H9 (cell line): ENCODE data around the gene MYLK4. TPM values are rescaled to one million over a fixed set of nuclear protein-coding genes. Genes with fewer than 3 reads are reported as not detected.

Experiments
- DNase-seq: peaks from one replicate; pipeline ENCODE4 v3.0.0-alpha.2; 2017
- H2AFZ ChIP-seq: one replicate; pipeline ENCODE4 v1.6.1; 2013; ENCODE audit warnings: mild to moderate bottlenecking, low read length, control low read depth, moderate library complexity
- H2AK5ac ChIP-seq: 2 replicates; pipeline ENCODE4 v1.6.1; 2013; ENCODE audit warnings: low read length, control low read depth, mixed read lengths; ENCODE audit not compliant: insufficient read length
- H2BK120ac ChIP-seq: one replicate; pipeline ENCODE4 v1.6.1; 2013; ENCODE audit warnings: low read depth, mild to moderate bottlenecking, low read length, control low read depth, inconsistent platforms; ENCODE audit not compliant: poor library complexity, severe bottlenecking
- H2BK12ac ChIP-seq: 2 replicates; pipeline ENCODE4 v1.6.1; 2013; ENCODE audit warnings: low read length, control low read depth, mixed read lengths, low read depth; ENCODE audit not compliant: insufficient read length
- H2BK15ac ChIP-seq: 2 replicates; pipeline ENCODE4 v1.6.1; 2013; ENCODE audit warnings: low read depth, low read length, control low read depth
- H2BK20ac ChIP-seq: one replicate; pipeline ENCODE4 v1.6.1; 2013; ENCODE audit warnings: low read depth, mild to moderate bottlenecking, low read length, control low read depth, inconsistent platforms; ENCODE audit not compliant: poor library complexity, severe bottlenecking
- H2BK5ac ChIP-seq: 2 replicates; pipeline ENCODE4 v1.6.1; 2013; ENCODE audit warnings: low read length, control low read depth, mixed read lengths; ENCODE audit not compliant: insufficient read length
- H3K14ac ChIP-seq: 2 replicates; pipeline ENCODE4 v1.6.1; 2013; ENCODE audit warnings: low read length, control low read depth; ENCODE audit not compliant: insufficient read depth
- H3K18ac ChIP-seq: 2 replicates; pipeline ENCODE4 v1.6.1; 2013; ENCODE audit warnings: low read depth, mild to moderate bottlenecking, mixed read lengths, low read length, control low read depth; ENCODE audit not compliant: insufficient read length
- H3K23ac ChIP-seq: 2 replicates; pipeline ENCODE4 v1.6.1; 2013; ENCODE audit warnings: low read length, control low read depth, mixed read lengths, low read depth; ENCODE audit not compliant: insufficient read length
- H3K23me2 ChIP-seq: 2 replicates; pipeline ENCODE4 v1.6.1; 2013; ENCODE audit warnings: low read depth, mild to moderate bottlenecking, mixed read lengths, low read length, control low read depth; ENCODE audit not compliant: insufficient read length, poor library complexity, severe bottlenecking
- H3K27ac ChIP-seq: 2 replicates; pipeline ENCODE4 v1.5.1; 2013; ENCODE audit warnings: low read length, control low read depth, mixed read lengths, low read depth; ENCODE audit not compliant: insufficient read length
- H3K27me3 ChIP-seq: 2 replicates; pipeline ENCODE4 v1.6.1; 2013; ENCODE audit warnings: low read length, control low read depth, inconsistent platforms; ENCODE audit not compliant: insufficient read depth
- H3K4ac ChIP-seq: 2 replicates; pipeline ENCODE4 v1.6.1; 2013; ENCODE audit warnings: low read depth, mild to moderate bottlenecking, control low read depth, inconsistent platforms, low read length, moderate library complexity
- H3K4me1 ChIP-seq: 2 replicates; pipeline ENCODE4 v1.6.1; 2013; ENCODE audit warnings: low read length, control low read depth, inconsistent platforms; ENCODE audit not compliant: insufficient read depth
- H3K4me2 ChIP-seq: 2 replicates; pipeline ENCODE4 v1.6.1; 2013; ENCODE audit warnings: low read length, control low read depth, mixed read lengths; ENCODE audit not compliant: insufficient read length, insufficient read depth
- H3K56ac ChIP-seq: 2 replicates; pipeline ENCODE4 v1.6.1; 2013; ENCODE audit warnings: low read depth, mild to moderate bottlenecking, mixed read lengths, low read length, control low read depth; ENCODE audit not compliant: insufficient read length
- H3K79me1 ChIP-seq: 2 replicates; pipeline ENCODE4 v1.6.1; 2013; ENCODE audit warnings: low read depth, mild to moderate bottlenecking, moderate library complexity, low read length, control low read depth, inconsistent platforms; ENCODE audit not compliant: insufficient read depth, poor library complexity, severe bottlenecking
- H3K79me2 ChIP-seq: 2 replicates; pipeline ENCODE4 v1.6.1; 2013; ENCODE audit warnings: low read length, control low read depth, inconsistent platforms; ENCODE audit not compliant: insufficient read depth
- H3K9ac ChIP-seq: 2 replicates; pipeline ENCODE4 v1.6.1; 2013; ENCODE audit warnings: low read length, control low read depth, mixed read lengths; ENCODE audit not compliant: insufficient read length; ENCODE audit errors: extremely low read depth
- H3K9me3 ChIP-seq: one replicate; pipeline ENCODE4 v1.6.1; 2013; ENCODE audit warnings: low read depth, low read length, inconsistent platforms; ENCODE audit not compliant: control insufficient read depth
- H3T11ph ChIP-seq: one replicate; pipeline ENCODE4 v1.6.1; 2013; ENCODE audit warnings: mild to moderate bottlenecking, low read length, control low read depth, inconsistent platforms
- H4K20me1 ChIP-seq: one replicate; pipeline ENCODE4 v1.6.1; 2013; ENCODE audit not compliant: control insufficient read depth, insufficient read length, insufficient read depth
- H4K5ac ChIP-seq: 2 replicates; pipeline ENCODE4 v1.6.1; 2013; ENCODE audit warnings: low read depth, mild to moderate bottlenecking, mixed read lengths, low read length, control low read depth; ENCODE audit not compliant: insufficient read length
- H4K8ac ChIP-seq: replicated peaks from 2 replicates; pipeline ENCODE4 v1.6.1; 2013; ENCODE audit warnings: low read length, control low read depth, mixed read lengths, low read depth; ENCODE audit not compliant: insufficient read length
- H4K91ac ChIP-seq: 2 replicates; pipeline ENCODE4 v1.6.1; 2013; ENCODE audit warnings: low read depth, mild to moderate bottlenecking, moderate library complexity, mixed read lengths, low read length, control low read depth; ENCODE audit not compliant: insufficient read length
- H3K27ac Mint-ChIP-seq, 3 experiments: 2 replicates in 2 of 3; 3 replicates in 1 of 3; pipeline ENCODE4 v1.8.0; 2020 to 2021; ENCODE audit warnings: mixed read lengths in 3 of 3, mild to moderate bottlenecking in 1 of 3, moderate library complexity in 1 of 3
- H3K27me3 Mint-ChIP-seq: 2 replicates; pipeline ENCODE4 v1.8.0; 2021; ENCODE audit warnings: low read depth, mild to moderate bottlenecking, moderate library complexity, mixed read lengths
- H3K36me3 Mint-ChIP-seq, 3 experiments: 2 replicates in 2 of 3; 3 replicates in 1 of 3; pipeline ENCODE4 v1.8.0; 2020 to 2021; ENCODE audit warnings: low read depth in 3 of 3, mixed read lengths in 3 of 3; ENCODE audit not compliant: insufficient read depth in 1 of 3
- H3K4me1 Mint-ChIP-seq, 2 experiments: 2 replicates each; pipeline ENCODE4 v1.8.0; 2020; ENCODE audit warnings: mixed read lengths in 2 of 2
- H3K4me3 Mint-ChIP-seq, 2 experiments: 2 replicates in 1 of 2; 3 replicates in 1 of 2; pipeline ENCODE4 v1.8.0; 2020 to 2021; ENCODE audit warnings: mild to moderate bottlenecking in 2 of 2, mixed read lengths in 2 of 2, moderate library complexity in 1 of 2
- H3K9me3 Mint-ChIP-seq, 2 experiments: 2 replicates in 1 of 2; 3 replicates in 1 of 2; pipeline ENCODE4 v1.8.0; 2020; ENCODE audit warnings: mild to moderate bottlenecking in 2 of 2, mixed read lengths in 2 of 2, moderate library complexity in 1 of 2
- WGBS: extraction: QIAGEN DNeasy Blood & Tissue Kit; methylation state at CpG from one replicate; pipeline ENCODE4 v1.1.7; 2013; ENCODE audit warnings: missing lambda C conversion rate, low lambda C conversion rate, mixed read lengths; ENCODE audit not compliant: insufficient read length; ENCODE audit errors: extremely low coverage; 5-methylcytosine and 5-hydroxymethylcytosine counted together
- total RNA-seq: library from RNA; stranded (reverse); gene quantifications from 2 replicates; pipeline ENCODE4 v1.2.1, GENCODE V29; 2021
- TF ChIP-seq, protein P1 (sequence below): fragments of 200-600 bp; sonication (generic); conservative IDR thresholded peaks from 3 replicates; pipeline ENCODE4 v1.8.0; 2021; ENCODE audit warnings: antibody characterized with exemption, mild to moderate bottlenecking

MYLK4 gene
- total RNA-seq, 1 experiment from 2014 or later: 0.28 TPM

DNA sequence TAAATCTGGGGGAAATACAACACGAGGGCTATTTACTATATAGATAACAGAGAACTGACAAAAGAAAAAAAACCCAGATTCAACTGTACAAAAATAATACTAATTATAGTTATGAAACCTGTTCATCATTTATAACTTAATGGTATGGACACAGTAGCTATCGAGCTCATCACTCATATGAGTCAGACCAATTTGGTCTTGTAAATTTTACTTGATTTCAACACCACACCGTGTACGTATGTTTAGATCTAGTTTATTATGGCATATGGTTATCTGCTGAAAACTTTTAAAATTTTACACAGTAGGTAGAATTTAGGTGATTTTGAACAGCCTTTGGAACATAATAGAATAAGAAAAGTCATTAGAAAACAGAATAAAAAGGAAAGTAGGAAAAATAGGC, 5.5 kb downstream of the MYLK4 start:
- no peak overlapping the region for H3K56ac ChIP-seq
- no peak overlapping the region for H2BK15ac ChIP-seq
- H3K27ac ChIP-seq: no peak overlapping the region
- H2AK5ac ChIP-seq: no peak overlapping the region
- no peak overlapping the region for H2AFZ ChIP-seq
- no peaks in the 10 kb centered on the region for H3K9me3 ChIP-seq
- no peak overlapping the region for H3K23ac ChIP-seq
- H3K36me3 Mint-ChIP-seq: no peaks in the 10 kb centered on the region
- no peak overlapping the region for H3K4me3 Mint-ChIP-seq
- H3K4me1 ChIP-seq: no peaks in the 10 kb centered on the region
- H3T11ph ChIP-seq: no peak overlapping the region
- H3K27me3 Mint-ChIP-seq: peaks cover 7% of the 10 kb centered on the region
- no peak overlapping the region for H4K8ac ChIP-seq
- H2BK12ac ChIP-seq: no peak overlapping the region
- no peak overlapping the region for H2BK5ac ChIP-seq
- no peak overlapping the region for H2BK20ac ChIP-seq
- no CpG with 5 or more reads among the region's 4 CpGs for WGBS
- no peak overlapping the region for H4K91ac ChIP-seq
- H4K20me1 ChIP-seq: no peaks in the 10 kb centered on the region
- H3K23me2 ChIP-seq: no peaks in the 10 kb centered on the region
- DNase-seq: no peak
- H3K27ac Mint-ChIP-seq: no peak overlapping the region; a peak in 1 of 7 replicates
- H3K4ac ChIP-seq: no peak overlapping the region
- no peaks in the 10 kb centered on the region for H3K79me1 ChIP-seq
- H3K4me1 Mint-ChIP-seq: peaks cover 27 to 29% of the 10 kb centered on the region in 2 experiments
- H4K5ac ChIP-seq: no peak overlapping the region
- no peak overlapping the region for H3K9ac ChIP-seq
- no peak overlapping the region for H3K4me2 ChIP-seq
- no peaks in the 10 kb centered on the region for H3K27me3 ChIP-seq
- no peaks in the 10 kb centered on the region for H3K9me3 Mint-ChIP-seq
- no peak overlapping the region for H3K18ac ChIP-seq
- no peak overlapping the region for H2BK120ac ChIP-seq
- no peak overlapping the region for H3K14ac ChIP-seq
- no peaks in the 10 kb centered on the region for H3K79me2 ChIP-seq
- TF ChIP-seq, protein P1, sequence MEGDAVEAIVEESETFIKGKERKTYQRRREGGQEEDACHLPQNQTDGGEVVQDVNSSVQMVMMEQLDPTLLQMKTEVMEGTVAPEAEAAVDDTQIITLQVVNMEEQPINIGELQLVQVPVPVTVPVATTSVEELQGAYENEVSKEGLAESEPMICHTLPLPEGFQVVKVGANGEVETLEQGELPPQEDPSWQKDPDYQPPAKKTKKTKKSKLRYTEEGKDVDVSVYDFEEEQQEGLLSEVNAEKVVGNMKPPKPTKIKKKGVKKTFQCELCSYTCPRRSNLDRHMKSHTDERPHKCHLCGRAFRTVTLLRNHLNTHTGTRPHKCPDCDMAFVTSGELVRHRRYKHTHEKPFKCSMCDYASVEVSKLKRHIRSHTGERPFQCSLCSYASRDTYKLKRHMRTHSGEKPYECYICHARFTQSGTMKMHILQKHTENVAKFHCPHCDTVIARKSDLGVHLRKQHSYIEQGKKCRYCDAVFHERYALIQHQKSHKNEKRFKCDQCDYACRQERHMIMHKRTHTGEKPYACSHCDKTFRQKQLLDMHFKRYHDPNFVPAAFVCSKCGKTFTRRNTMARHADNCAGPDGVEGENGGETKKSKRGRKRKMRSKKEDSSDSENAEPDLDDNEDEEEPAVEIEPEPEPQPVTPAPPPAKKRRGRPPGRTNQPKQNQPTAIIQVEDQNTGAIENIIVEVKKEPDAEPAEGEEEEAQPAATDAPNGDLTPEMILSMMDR: no peak
